Neural progenitor cell (in vitro differentiated cells): Measurements from ENCODE around the gene ZNF18. TPM values are rescaled to one million over a fixed set of nuclear protein-coding genes. Genes with fewer than 3 reads are reported as not detected.

Experiments
- DNase-seq: peaks from one replicate; pipeline ENCODE4 v3.0.0-alpha.2; 2016; ENCODE audit warnings: low spot score
- H2AFZ ChIP-seq: fragments of 200-600 bp; sonication (generic); replicated peaks from 2 replicates; pipeline ENCODE4 v1.6.1; 2016; ENCODE audit warnings: antibody characterized with exemption
- H3F3A ChIP-seq: fragments of 200-600 bp; sonication (generic); 2 replicates; pipeline ENCODE4 v1.6.1; 2016; ENCODE audit warnings: antibody characterized with exemption, low read depth
- H3K27ac ChIP-seq: fragments of 200-600 bp; sonication (generic); 2 replicates; pipeline ENCODE4 v1.5.1; 2016; ENCODE audit warnings: mild to moderate bottlenecking
- H3K27me3 ChIP-seq: fragments of 200-600 bp; sonication (generic); 2 replicates; pipeline ENCODE4 v1.6.1; 2016; ENCODE audit warnings: mild to moderate bottlenecking, moderate library complexity
- H3K36me3 ChIP-seq: fragments of 200-600 bp; sonication (generic); 2 replicates; pipeline ENCODE4 v1.5.1; 2016
- H3K4me1 ChIP-seq: fragments of 200-600 bp; sonication (generic); 2 replicates; pipeline ENCODE4 v1.6.1; 2016; ENCODE audit warnings: mixed run types
- H3K4me2 ChIP-seq: fragments of 200-600 bp; sonication (generic); 2 replicates; pipeline ENCODE4 v1.6.1; 2016
- H3K4me3 ChIP-seq: fragments of 200-600 bp; sonication (generic); 2 replicates; pipeline ENCODE4 v1.5.1; 2016
- H3K79me2 ChIP-seq: fragments of 200-600 bp; sonication (generic); 2 replicates; pipeline ENCODE4 v1.6.1; 2016; ENCODE audit warnings: low read depth
- H3K9ac ChIP-seq: fragments of 200-600 bp; sonication (generic); 2 replicates; pipeline ENCODE4 v1.6.1; 2016
- H3K9me3 ChIP-seq: fragments of 200-600 bp; sonication (generic); 2 replicates; pipeline ENCODE4 v1.5.1; 2016; ENCODE audit warnings: low read depth
- H4K20me1 ChIP-seq: fragments of 200-600 bp; sonication (generic); 2 replicates; pipeline ENCODE4 v1.6.1; 2016; ENCODE audit warnings: low read depth
- H3K27ac Mint-ChIP-seq: 3 replicates; pipeline ENCODE4 v1.8.0; 2021; ENCODE audit warnings: mixed read lengths
- H3K27me3 Mint-ChIP-seq: 2 replicates; pipeline ENCODE4 v1.8.0; 2022; ENCODE audit warnings: low read depth, mild to moderate bottlenecking, inconsistent platforms, moderate library complexity, mixed read lengths; ENCODE audit not compliant: insufficient read depth
- H3K36me3 Mint-ChIP-seq: 3 replicates; pipeline ENCODE4 v1.8.0; 2021; ENCODE audit warnings: mixed read lengths
- H3K4me1 Mint-ChIP-seq: 3 replicates; pipeline ENCODE4 v1.8.0; 2021; ENCODE audit warnings: mixed read lengths
- H3K4me3 Mint-ChIP-seq: 3 replicates; pipeline ENCODE4 v1.8.0; 2021; ENCODE audit warnings: mild to moderate bottlenecking, moderate library complexity, mixed read lengths
- H3K9me3 Mint-ChIP-seq: 3 replicates; pipeline ENCODE4 v1.8.0; 2020; ENCODE audit warnings: mixed read lengths
- EZH2 ChIP-seq: fragments of 200-600 bp; sonication (generic); IDR thresholded peaks from 2 replicates; pipeline ENCODE4 v1.6.1; 2017; ENCODE audit warnings: antibody characterized with exemption, mild to moderate bottlenecking, moderate library complexity
- EZH2phosphoT487 ChIP-seq: fragments of 200-600 bp; sonication (generic); IDR thresholded peaks from 2 replicates; pipeline ENCODE4 v1.6.1; 2017; ENCODE audit warnings: antibody characterized with exemption
- total RNA-seq: library from RNA; depleted of rRNA; stranded (reverse); fragments of >200 nt; gene quantifications from 2 replicates; pipeline ENCODE4 v1.2.3, GENCODE V29; 2015; ENCODE audit warnings: low replicate concordance
- TF ChIP-seq, protein P1 (sequence below): fragments of 200-600 bp; sonication (generic); IDR thresholded peaks from 2 replicates; pipeline ENCODE4 v1.5.1; 2017; ENCODE audit warnings: antibody characterized with exemption, mild to moderate bottlenecking

Gene ZNF18, protein sequence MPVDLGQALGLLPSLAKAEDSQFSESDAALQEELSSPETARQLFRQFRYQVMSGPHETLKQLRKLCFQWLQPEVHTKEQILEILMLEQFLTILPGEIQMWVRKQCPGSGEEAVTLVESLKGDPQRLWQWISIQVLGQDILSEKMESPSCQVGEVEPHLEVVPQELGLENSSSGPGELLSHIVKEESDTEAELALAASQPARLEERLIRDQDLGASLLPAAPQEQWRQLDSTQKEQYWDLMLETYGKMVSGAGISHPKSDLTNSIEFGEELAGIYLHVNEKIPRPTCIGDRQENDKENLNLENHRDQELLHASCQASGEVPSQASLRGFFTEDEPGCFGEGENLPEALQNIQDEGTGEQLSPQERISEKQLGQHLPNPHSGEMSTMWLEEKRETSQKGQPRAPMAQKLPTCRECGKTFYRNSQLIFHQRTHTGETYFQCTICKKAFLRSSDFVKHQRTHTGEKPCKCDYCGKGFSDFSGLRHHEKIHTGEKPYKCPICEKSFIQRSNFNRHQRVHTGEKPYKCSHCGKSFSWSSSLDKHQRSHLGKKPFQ
- total RNA-seq = 10.8 and 15.9 TPM in 2 replicates

GRCh38 chr17:11997147-11997971, at the start of gene ZNF18:
Gene ZNF18 (minus strand): TSS chr17:11997475. CDS start chr17:11992829, 4,646 bp downstream.
- Histone ChIP-seq H3K36me3 (no peaks in the 10 kb centered on the region), H3K4me1 (no peaks in the 10 kb centered on the region), H3K9ac (peak within 1 kb of the TSS; percentile 53), H3K27me3 (no peaks in the 10 kb centered on the region), H3K4me3 (peak within 1 kb of the TSS; percentile 86), H3K9me3 (no peaks in the 10 kb centered on the region), H3K27ac (peak within 1 kb of the TSS; percentile 66), H3F3A (peaks cover 16% of the 10 kb centered on the region), H3K79me2 (peaks cover 9% of the 10 kb centered on the region), H3K4me2 (peak within 1 kb of the TSS; percentile 87), H2AFZ (peak within 1 kb of the TSS; percentile 91), H4K20me1 (no peaks in the 10 kb centered on the region)
- peak; percentile 99 for DNase-seq
- Mint-ChIP-seq H3K4me1 (no peaks in the 10 kb centered on the region), H3K27me3 (peaks cover 6% of the 10 kb centered on the region), H3K36me3 (no peaks in the 10 kb centered on the region), H3K27ac (peak within 1 kb of the TSS; percentile 95), H3K4me3 (peak within 1 kb of the TSS; percentile 95), H3K9me3 (no peaks in the 10 kb centered on the region)
- TF ChIP-seq EZH2 = no peak
- peak; percentile 11 for TF ChIP-seq EZH2phosphoT487
- TF ChIP-seq, protein P1, sequence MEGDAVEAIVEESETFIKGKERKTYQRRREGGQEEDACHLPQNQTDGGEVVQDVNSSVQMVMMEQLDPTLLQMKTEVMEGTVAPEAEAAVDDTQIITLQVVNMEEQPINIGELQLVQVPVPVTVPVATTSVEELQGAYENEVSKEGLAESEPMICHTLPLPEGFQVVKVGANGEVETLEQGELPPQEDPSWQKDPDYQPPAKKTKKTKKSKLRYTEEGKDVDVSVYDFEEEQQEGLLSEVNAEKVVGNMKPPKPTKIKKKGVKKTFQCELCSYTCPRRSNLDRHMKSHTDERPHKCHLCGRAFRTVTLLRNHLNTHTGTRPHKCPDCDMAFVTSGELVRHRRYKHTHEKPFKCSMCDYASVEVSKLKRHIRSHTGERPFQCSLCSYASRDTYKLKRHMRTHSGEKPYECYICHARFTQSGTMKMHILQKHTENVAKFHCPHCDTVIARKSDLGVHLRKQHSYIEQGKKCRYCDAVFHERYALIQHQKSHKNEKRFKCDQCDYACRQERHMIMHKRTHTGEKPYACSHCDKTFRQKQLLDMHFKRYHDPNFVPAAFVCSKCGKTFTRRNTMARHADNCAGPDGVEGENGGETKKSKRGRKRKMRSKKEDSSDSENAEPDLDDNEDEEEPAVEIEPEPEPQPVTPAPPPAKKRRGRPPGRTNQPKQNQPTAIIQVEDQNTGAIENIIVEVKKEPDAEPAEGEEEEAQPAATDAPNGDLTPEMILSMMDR = no peak

GRCh38 chr17:12046786-12047185, 49.5 kb upstream of the ZNF18 start:
- H3K27me3 Mint-ChIP-seq = peaks cover 2% of the 10 kb centered on the region
- peak; percentile 83 for DNase-seq
- H3K36me3 Mint-ChIP-seq = peaks cover 29% of the 10 kb centered on the region
- H3K4me2 ChIP-seq = peak overlapping the region; percentile 61
- H3K79me2 ChIP-seq = peaks cover 100% of the 10 kb centered on the region
- peak overlapping the region; percentile 25 for H3K27ac ChIP-seq
- H3K27ac Mint-ChIP-seq = no peak overlapping the region
- H3K4me1 Mint-ChIP-seq = no peaks in the 10 kb centered on the region
- H3F3A ChIP-seq = peaks cover 10% of the 10 kb centered on the region
- no peak for TF ChIP-seq EZH2phosphoT487
- TF ChIP-seq EZH2 = no peak
- H3K4me3 Mint-ChIP-seq = no peak overlapping the region
- H3K36me3 ChIP-seq = no peaks in the 10 kb centered on the region
- peaks cover 59% of the 10 kb centered on the region for H4K20me1 ChIP-seq
- H3K27me3 ChIP-seq = no peaks in the 10 kb centered on the region
- no peak overlapping the region for H3K9ac ChIP-seq
- H3K4me3 ChIP-seq = peak overlapping the region; percentile 6
- H3K9me3 ChIP-seq = no peaks in the 10 kb centered on the region
- H2AFZ ChIP-seq = no peak overlapping the region
- peaks cover 29% of the 10 kb centered on the region for H3K4me1 ChIP-seq
- peaks cover 41% of the 10 kb centered on the region for H3K9me3 Mint-ChIP-seq

GRCh38 chr17:12043702-12044101, 46.4 kb upstream of the ZNF18 start:
- H2AFZ ChIP-seq = no peak overlapping the region
- TF ChIP-seq EZH2phosphoT487 (no peak), EZH2 (no peak)
- TF ChIP-seq, protein P1 = no peak
- no peak overlapping the region for H3K4me3 ChIP-seq
- no peak for DNase-seq
- H3K4me1 ChIP-seq = peaks cover 18% of the 10 kb centered on the region
- H3K4me3 Mint-ChIP-seq = no peak overlapping the region
- peaks cover 2% of the 10 kb centered on the region for H3K27me3 Mint-ChIP-seq
- peaks cover 10% of the 10 kb centered on the region for H3F3A ChIP-seq
- no peak overlapping the region for H3K9ac ChIP-seq
- no peaks in the 10 kb centered on the region for H3K27me3 ChIP-seq
- H3K79me2 ChIP-seq = peaks cover 100% of the 10 kb centered on the region
- H3K9me3 Mint-ChIP-seq = peaks cover 31% of the 10 kb centered on the region
- peaks cover 58% of the 10 kb centered on the region for H4K20me1 ChIP-seq
- H3K4me1 Mint-ChIP-seq = no peaks in the 10 kb centered on the region
- peaks cover 19% of the 10 kb centered on the region for H3K36me3 Mint-ChIP-seq
- H3K36me3 ChIP-seq = no peaks in the 10 kb centered on the region
- no peak overlapping the region for H3K27ac Mint-ChIP-seq
- no peak overlapping the region for H3K4me2 ChIP-seq
- H3K27ac ChIP-seq = no peak overlapping the region
- no peaks in the 10 kb centered on the region for H3K9me3 ChIP-seq
